Suprapubic skin (tissue), 4 donors: Measurements from ENCODE around the gene SPATA32.

ENCODE experiments used
- CTCF ChIP-seq, 2 donors: fragments of 200-600 bp in 1 of 2; fragments of 450-650 bp in 1 of 2; sonication (generic) in 1 of 2; IDR thresholded peaks; one replicate each; pipeline ENCODE4 v1.5.1; 2016 to 2019; ENCODE audit warnings: antibody characterized with exemption in 2 of 2, mild to moderate bottlenecking in 1 of 2, moderate library complexity in 1 of 2
- EP300 ChIP-seq: sonication (generic); formaldehyde crosslinking; IDR thresholded peaks from one replicate; pipeline ENCODE4 v1.6.1; 2017; ENCODE audit warnings: antibody characterized with exemption
- POLR2A ChIP-seq, 2 donors: fragments of 450-650 bp; IDR thresholded peaks; one replicate each; pipeline ENCODE4 v1.6.1; 2017; ENCODE audit warnings: antibody characterized with exemption in 2 of 2, mild to moderate bottlenecking in 2 of 2, moderate library complexity in 2 of 2
- POLR2AphosphoS5 ChIP-seq, 3 donors: sonication (generic); formaldehyde crosslinking; IDR thresholded peaks; one replicate each; pipeline ENCODE4 v1.6.1; 2017; ENCODE audit warnings: antibody characterized with exemption in 3 of 3

DNA sequence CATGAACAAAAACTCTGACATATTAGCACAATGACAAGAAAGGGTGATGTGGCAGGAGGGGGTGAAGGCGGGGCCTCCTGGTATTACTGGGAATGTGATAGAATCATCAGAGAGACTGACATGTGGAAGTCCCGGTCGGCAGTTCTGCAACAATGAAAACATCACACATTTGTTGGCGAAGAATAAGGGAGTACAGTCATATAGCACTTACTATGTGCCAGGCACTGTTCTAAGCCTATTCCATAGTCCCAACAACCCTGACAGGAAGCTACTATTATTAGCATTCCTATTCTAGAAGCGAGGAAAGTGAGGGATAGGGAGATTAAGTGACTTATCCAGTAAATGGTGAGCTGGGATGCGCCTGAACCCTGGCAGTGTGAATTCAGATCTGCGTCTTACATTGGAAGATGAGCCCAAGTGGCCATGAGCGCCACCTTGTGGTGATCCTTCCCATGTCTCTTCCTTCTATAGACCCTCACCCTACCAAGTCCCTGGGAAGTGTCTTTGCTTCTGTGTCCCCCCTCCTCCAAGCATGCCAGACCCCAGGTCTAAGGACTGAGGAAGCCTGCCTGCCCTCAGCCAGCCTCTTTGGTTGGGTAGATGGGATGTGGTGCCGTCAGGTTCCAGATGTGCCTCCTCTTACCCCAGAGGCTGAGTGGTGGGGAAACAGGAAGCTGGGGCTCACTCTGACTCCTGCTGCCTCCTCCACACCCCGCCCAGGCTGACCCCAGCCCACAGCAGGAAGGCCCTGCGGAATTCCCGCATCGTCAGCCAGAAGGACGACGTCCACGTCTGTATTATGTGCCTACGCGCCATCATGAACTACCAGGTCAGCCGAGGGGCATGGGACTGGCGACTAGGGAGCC, 26.2 kb downstream of the SPATA32 start:
- TF ChIP-seq POLR2AphosphoS5 (IDR thresholded peaks at IDR 0.05) (no peak), POLR2A (IDR thresholded peaks at IDR 0.05) (no peak), CTCF (IDR thresholded peaks at IDR 0.05) (peak; percentile 63 to 83), EP300 (no peak)
